PC-9 (cell line): ENCODE results near the gene UBE2O.

Source experiments
- CTCF ChIP-seq: fragments of 200-600 bp; sonication (generic); conservative IDR thresholded peaks from 2 replicates; pipeline ENCODE4 v1.6.1; 2017; ENCODE audit warnings: mixed run types, antibody characterized with exemption, mild to moderate bottlenecking, moderate library complexity
- EZH2 ChIP-seq: fragments of 200-600 bp; sonication (generic); IDR thresholded peaks from 2 replicates; pipeline ENCODE4 v1.8.0; 2017; ENCODE audit warnings: antibody characterized with exemption, low read depth

- TF ChIP-seq EZH2 (no peak), CTCF (no peak)
These were observed 34.7 kb upstream of the UBE2O start for GRCh38 chr17:76487451-76488192.
